C4-2B (cell line): Measurements from ENCODE around the gene GOLT1B.

ENCODE experiments used
- ZFX ChIP-seq: fragments of 450-650 bp; IDR thresholded peaks from 2 replicates; pipeline ENCODE4 v1.6.1; 2017
- TF ChIP-seq, protein P1 (sequence below): fragments of 450-650 bp; conservative IDR thresholded peaks from 2 replicates; pipeline ENCODE4 v1.5.1; 2017; ENCODE audit warnings: mild to moderate bottlenecking

- TF ChIP-seq, protein P1, sequence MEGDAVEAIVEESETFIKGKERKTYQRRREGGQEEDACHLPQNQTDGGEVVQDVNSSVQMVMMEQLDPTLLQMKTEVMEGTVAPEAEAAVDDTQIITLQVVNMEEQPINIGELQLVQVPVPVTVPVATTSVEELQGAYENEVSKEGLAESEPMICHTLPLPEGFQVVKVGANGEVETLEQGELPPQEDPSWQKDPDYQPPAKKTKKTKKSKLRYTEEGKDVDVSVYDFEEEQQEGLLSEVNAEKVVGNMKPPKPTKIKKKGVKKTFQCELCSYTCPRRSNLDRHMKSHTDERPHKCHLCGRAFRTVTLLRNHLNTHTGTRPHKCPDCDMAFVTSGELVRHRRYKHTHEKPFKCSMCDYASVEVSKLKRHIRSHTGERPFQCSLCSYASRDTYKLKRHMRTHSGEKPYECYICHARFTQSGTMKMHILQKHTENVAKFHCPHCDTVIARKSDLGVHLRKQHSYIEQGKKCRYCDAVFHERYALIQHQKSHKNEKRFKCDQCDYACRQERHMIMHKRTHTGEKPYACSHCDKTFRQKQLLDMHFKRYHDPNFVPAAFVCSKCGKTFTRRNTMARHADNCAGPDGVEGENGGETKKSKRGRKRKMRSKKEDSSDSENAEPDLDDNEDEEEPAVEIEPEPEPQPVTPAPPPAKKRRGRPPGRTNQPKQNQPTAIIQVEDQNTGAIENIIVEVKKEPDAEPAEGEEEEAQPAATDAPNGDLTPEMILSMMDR = no peak
- TF ChIP-seq ZFX = no peak
Observed at GRCh38 chr12:21528953-21529352, 27.4 kb downstream of the GOLT1B start.
